Large intestine (tissue), 3 donors: ENCODE data around the gene ASGR1. TPM values are rescaled to one million over a fixed set of nuclear protein-coding genes. Genes with fewer than 3 reads are reported as not detected.

Experiments used
- DNase-seq, 2 donors: peaks; one replicate each; pipeline versions ENCODE4 v3.0.0 to v3.0.0-alpha.2; 2013
- H3K27ac ChIP-seq: one replicate; pipeline ENCODE4 v1.5.1; 2013; ENCODE audit warnings: low read length
- H3K27me3 ChIP-seq: 2 replicates; pipeline ENCODE4 v1.6.1; 2013; ENCODE audit warnings: low read length; ENCODE audit not compliant: control insufficient read depth, insufficient read depth
- H3K36me3 ChIP-seq: 2 replicates; pipeline ENCODE4 v1.6.1; 2013; ENCODE audit warnings: low read length; ENCODE audit not compliant: control insufficient read depth, insufficient read depth
- H3K4me1 ChIP-seq: one replicate; pipeline ENCODE4 v1.6.1; 2013; ENCODE audit warnings: low read length; ENCODE audit not compliant: control insufficient read depth, insufficient read depth
- H3K4me3 ChIP-seq: one replicate; pipeline ENCODE4 v1.5.1; 2013; ENCODE audit warnings: low read length
- H3K9me3 ChIP-seq: one replicate; pipeline ENCODE4 v1.6.1; 2013; ENCODE audit warnings: mild to moderate bottlenecking, low read depth, low read length, moderate library complexity; ENCODE audit not compliant: control insufficient read depth
- WGBS: methylation state at CpG from one replicate; pipeline ENCODE4 v1.1.5; 2013; ENCODE audit warnings: low lambda C conversion rate; ENCODE audit not compliant: insufficient coverage; 5-methylcytosine and 5-hydroxymethylcytosine counted together
- polyA plus RNA-seq: library from polyadenylated mRNA; unstranded; fragments of 120-200 nt; gene quantifications from one replicate; pipeline ENCODE4 v1.2.1, GENCODE V29; 2013

The ASGR1 gene
- polyA plus RNA-seq, 1 donor: 5.7 TPM

GRCh38 chr17:7216242-7217112, 37.3 kb upstream of the ASGR1 start:
- no CpG with 5 or more reads among the region's 7 CpGs for WGBS
- DNase-seq: no peak
- Histone ChIP-seq H3K9me3 (no peaks in the 10 kb centered on the region), H3K4me3 (peak overlapping the region; percentile 30), H3K27me3 (peaks cover 35% of the 10 kb centered on the region), H3K27ac (no peak overlapping the region), H3K4me1 (peaks cover 41% of the 10 kb centered on the region), H3K36me3 (peaks cover 5% of the 10 kb centered on the region)

GRCh38 chr17:7215652-7216180, 36.5 kb upstream of the ASGR1 start:
- H3K36me3 ChIP-seq: no peaks in the 10 kb centered on the region
- peaks cover 33% of the 10 kb centered on the region for H3K4me1 ChIP-seq
- peak overlapping the region; percentile 83 for H3K27ac ChIP-seq
- H3K9me3 ChIP-seq: no peaks in the 10 kb centered on the region
- H3K27me3 ChIP-seq: peaks cover 41% of the 10 kb centered on the region
- no peak overlapping the region for H3K4me3 ChIP-seq
- DNase-seq: no peak
- WGBS: no CpG with 5 or more reads among the region's 10 CpGs

- 40% methylated on average over 1 of the region's 9 CpGs for WGBS
- Histone ChIP-seq H3K4me3 (peak overlapping the region; percentile 47), H3K27me3 (peaks cover 46% of the 10 kb centered on the region), H3K9me3 (no peaks in the 10 kb centered on the region), H3K27ac (peak overlapping the region; percentile 83), H3K36me3 (no peaks in the 10 kb centered on the region), H3K4me1 (peaks cover 31% of the 10 kb centered on the region)
- no peak for DNase-seq
These were observed 36.0 kb upstream of the ASGR1 start for GRCh38 chr17:7215136-7215638.

GRCh38 chr17:7214300-7215135, 35.3 kb upstream of the ASGR1 start:
- Histone ChIP-seq H3K4me3 (peak overlapping the region; percentile 47), H3K9me3 (no peaks in the 10 kb centered on the region), H3K4me1 (peaks cover 31% of the 10 kb centered on the region), H3K27me3 (peaks cover 50% of the 10 kb centered on the region), H3K36me3 (no peaks in the 10 kb centered on the region), H3K27ac (peak overlapping the region; percentile 83)
- 0% methylated on average over 1 of the region's 45 CpGs for WGBS
- peak; percentile 95 for DNase-seq

- WGBS: 0% methylated on average over 1 of the region's 15 CpGs
- Histone ChIP-seq H3K9me3 (no peaks in the 10 kb centered on the region), H3K36me3 (no peaks in the 10 kb centered on the region), H3K27ac (peak overlapping the region; percentile 83), H3K4me3 (peak overlapping the region; percentile 47), H3K27me3 (peaks cover 55% of the 10 kb centered on the region), H3K4me1 (peaks cover 27% of the 10 kb centered on the region)
- peak; percentile 84 to 85 for DNase-seq
These were observed 34.7 kb upstream of the ASGR1 start for GRCh38 chr17:7213895-7214299.

- Histone ChIP-seq H3K4me1 (peaks cover 17% of the 10 kb centered on the region), H3K27ac (no peak overlapping the region), H3K9me3 (no peaks in the 10 kb centered on the region), H3K36me3 (no peaks in the 10 kb centered on the region), H3K4me3 (no peak overlapping the region), H3K27me3 (peaks cover 54% of the 10 kb centered on the region)
- no CpG with 5 or more reads among the region's 37 CpGs for WGBS
- no peak for DNase-seq
These were observed 32.5 kb upstream of the ASGR1 start for GRCh38 chr17:7211491-7212273.

- H3K4me1 ChIP-seq: peaks cover 17% of the 10 kb centered on the region
- DNase-seq: no peak
- no CpG with 5 or more reads among the region's 9 CpGs for WGBS
These were observed 29.7 kb upstream of the ASGR1 start for GRCh38 chr17:7208754-7209460.

GRCh38 chr17:7208027-7208571, 28.9 kb upstream of the ASGR1 start:
- no peak overlapping the region for H3K27ac ChIP-seq
- no peaks in the 10 kb centered on the region for H3K36me3 ChIP-seq
- H3K4me1 ChIP-seq: peaks cover 13% of the 10 kb centered on the region
- H3K4me3 ChIP-seq: no peak overlapping the region
- H3K9me3 ChIP-seq: no peaks in the 10 kb centered on the region
- no CpG with 5 or more reads among the region's 21 CpGs for WGBS
- no peak for DNase-seq
- peaks cover 53% of the 10 kb centered on the region for H3K27me3 ChIP-seq

More at GRCh38 chr17:7208754-7209460, 29.7 kb upstream of the ASGR1 start:
- peaks cover 53% of the 10 kb centered on the region for H3K27me3 ChIP-seq
- no peaks in the 10 kb centered on the region for H3K36me3 ChIP-seq
- no peaks in the 10 kb centered on the region for H3K9me3 ChIP-seq
- no peak overlapping the region for H3K27ac ChIP-seq
- no peak overlapping the region for H3K4me3 ChIP-seq
